T-helper 17 cell (primary cell): ENCODE data around the gene ITGA1. TPM values are rescaled to one million over a fixed set of nuclear protein-coding genes. Genes with fewer than 3 reads are reported as not detected.

Experiments
- ATAC-seq: fragments of 150-1000 bp; cut with Tn5 transposase; 2 replicates; pipeline ENCODE4 v1.10.0; 2021; ENCODE audit warnings: mild to moderate bottlenecking, moderate library complexity
- DNase-seq, 3 donors: peaks; one replicate each; pipeline versions ENCODE4 v3.0.0 to v3.0.0-alpha.2; 2020 to 2021
- H3K9me3 ChIP-seq: one replicate; pipeline ENCODE4 v1.7.0; 2013; ENCODE audit warnings: low read length, mild to moderate bottlenecking; ENCODE audit not compliant: control insufficient read depth, poor library complexity, severe bottlenecking
- H3K27ac Mint-ChIP-seq: one replicate; pipeline ENCODE4 v1.8.0; 2022; ENCODE audit warnings: mild to moderate bottlenecking, moderate library complexity, mixed read lengths
- H3K27me3 Mint-ChIP-seq: one replicate; pipeline ENCODE4 v1.8.0; 2022; ENCODE audit warnings: mixed read lengths
- H3K36me3 Mint-ChIP-seq: one replicate; pipeline ENCODE4 v1.8.0; 2022; ENCODE audit warnings: low read depth, mixed read lengths
- H3K4me1 Mint-ChIP-seq: one replicate; pipeline ENCODE4 v1.8.0; 2022; ENCODE audit warnings: mild to moderate bottlenecking, mixed read lengths
- H3K4me3 Mint-ChIP-seq: one replicate; pipeline ENCODE4 v1.8.0; 2022; ENCODE audit warnings: mild to moderate bottlenecking, moderate library complexity, mixed read lengths
- total RNA-seq, 4 donors: library from RNA in 2 of 4; stranded (reverse) in 2 of 4; gene quantifications; one replicate each; pipeline ENCODE4 v1.2.3 and lab custom pipeline; 2022 to 2026

Gene ITGA1
- total RNA-seq, 2 donors from 2014 or later, result 4.0 to 4.3 TPM

GRCh38 chr5:52758014-52758413 is 29.7 kb upstream of the ITGA1 start:
- DNase-seq (no peak), ATAC-seq (no peak)
- Mint-ChIP-seq H3K4me3 (no peak overlapping the region), H3K27me3 (no peaks in the 10 kb centered on the region), H3K27ac (no peak overlapping the region), H3K4me1 (no peaks in the 10 kb centered on the region), H3K36me3 (peaks cover 5% of the 10 kb centered on the region)
- peaks cover 3% of the 10 kb centered on the region for H3K9me3 ChIP-seq

GRCh38 chr5:52759331-52759730 is 28.4 kb upstream of the ITGA1 start:
- H3K4me1 Mint-ChIP-seq, result no peaks in the 10 kb centered on the region
- peaks cover 3% of the 10 kb centered on the region for H3K9me3 ChIP-seq
- H3K4me3 Mint-ChIP-seq, result no peak overlapping the region
- H3K27ac Mint-ChIP-seq, result no peak overlapping the region
- peaks cover 2% of the 10 kb centered on the region for H3K36me3 Mint-ChIP-seq
- ATAC-seq (no peak), DNase-seq (no peak)
- no peaks in the 10 kb centered on the region for H3K27me3 Mint-ChIP-seq

GRCh38 chr5:52760695-52761366 is 26.9 kb upstream of the ITGA1 start:
- no peak overlapping the region for H3K4me3 Mint-ChIP-seq
- H3K36me3 Mint-ChIP-seq, result peaks cover 2% of the 10 kb centered on the region
- peaks cover 3% of the 10 kb centered on the region for H3K9me3 ChIP-seq
- no peak for DNase-seq
- no peak for ATAC-seq
- no peaks in the 10 kb centered on the region for H3K27me3 Mint-ChIP-seq
- H3K27ac Mint-ChIP-seq, result no peak overlapping the region
- no peaks in the 10 kb centered on the region for H3K4me1 Mint-ChIP-seq

GRCh38 chr5:52767217-52767743 is 20.4 kb upstream of the ITGA1 start:
- Mint-ChIP-seq H3K27me3 (no peaks in the 10 kb centered on the region), H3K4me3 (no peak overlapping the region), H3K36me3 (no peaks in the 10 kb centered on the region), H3K4me1 (peaks cover 8% of the 10 kb centered on the region), H3K27ac (no peak overlapping the region)
- DNase-seq (no peak), ATAC-seq (no peak)
- no peaks in the 10 kb centered on the region for H3K9me3 ChIP-seq

GRCh38 chr5:52767766-52768480 is 19.8 kb upstream of the ITGA1 start:
- Mint-ChIP-seq H3K4me3 (no peak overlapping the region), H3K4me1 (peaks cover 12% of the 10 kb centered on the region), H3K27me3 (no peaks in the 10 kb centered on the region), H3K36me3 (no peaks in the 10 kb centered on the region), H3K27ac (no peak overlapping the region)
- ATAC-seq (no peak), DNase-seq (no peak)
- no peaks in the 10 kb centered on the region for H3K9me3 ChIP-seq

- peaks cover 15% of the 10 kb centered on the region for H3K4me1 Mint-ChIP-seq
- H3K9me3 ChIP-seq, result no peaks in the 10 kb centered on the region
- no peaks in the 10 kb centered on the region for H3K36me3 Mint-ChIP-seq
- no peaks in the 10 kb centered on the region for H3K27me3 Mint-ChIP-seq
- no peak for ATAC-seq
- no peak for DNase-seq
- H3K27ac Mint-ChIP-seq, result no peak overlapping the region
- H3K4me3 Mint-ChIP-seq, result no peak overlapping the region
Measured at GRCh38 chr5:52769061-52769460, 18.7 kb upstream of the ITGA1 start.

- Mint-ChIP-seq H3K36me3 (no peaks in the 10 kb centered on the region), H3K4me1 (peaks cover 20% of the 10 kb centered on the region), H3K27me3 (no peaks in the 10 kb centered on the region), H3K27ac (no peak overlapping the region), H3K4me3 (no peak overlapping the region)
- ATAC-seq (no peak), DNase-seq (no peak)
- H3K9me3 ChIP-seq, result no peaks in the 10 kb centered on the region
Measured at GRCh38 chr5:52770287-52770939, 17.3 kb upstream of the ITGA1 start.

GRCh38 chr5:52771343-52772039 is 16.2 kb upstream of the ITGA1 start:
- Mint-ChIP-seq H3K4me1 (peaks cover 24% of the 10 kb centered on the region), H3K4me3 (peak overlapping the region; percentile 74), H3K27ac (peak overlapping the region; percentile 74), H3K27me3 (no peaks in the 10 kb centered on the region), H3K36me3 (no peaks in the 10 kb centered on the region)
- H3K9me3 ChIP-seq, result no peaks in the 10 kb centered on the region
- no peak for DNase-seq
- ATAC-seq, result peak; percentile 59

GRCh38 chr5:52772668-52773067 is 15.0 kb upstream of the ITGA1 start:
- no peak for DNase-seq
- Mint-ChIP-seq H3K4me3 (no peak overlapping the region), H3K4me1 (peaks cover 24% of the 10 kb centered on the region), H3K27me3 (no peaks in the 10 kb centered on the region), H3K36me3 (no peaks in the 10 kb centered on the region), H3K27ac (peak overlapping the region; percentile 41)
- no peaks in the 10 kb centered on the region for H3K9me3 ChIP-seq
- no peak for ATAC-seq

- Mint-ChIP-seq H3K4me3 (no peak overlapping the region), H3K4me1 (peaks cover 24% of the 10 kb centered on the region), H3K27me3 (no peaks in the 10 kb centered on the region), H3K36me3 (no peaks in the 10 kb centered on the region), H3K27ac (peak overlapping the region; percentile 93)
- DNase-seq (no peak), ATAC-seq (no peak)
- no peaks in the 10 kb centered on the region for H3K9me3 ChIP-seq
Measured at GRCh38 chr5:52773342-52773741, 14.4 kb upstream of the ITGA1 start.

GRCh38 chr5:52774005-52774410 is 13.7 kb upstream of the ITGA1 start:
- no peak for DNase-seq
- no peaks in the 10 kb centered on the region for H3K9me3 ChIP-seq
- H3K36me3 Mint-ChIP-seq, result no peaks in the 10 kb centered on the region
- no peaks in the 10 kb centered on the region for H3K27me3 Mint-ChIP-seq
- H3K4me1 Mint-ChIP-seq, result peaks cover 24% of the 10 kb centered on the region
- peak overlapping the region; percentile 93 for H3K27ac Mint-ChIP-seq
- peak; percentile 61 for ATAC-seq
- H3K4me3 Mint-ChIP-seq, result peak overlapping the region; percentile 80

GRCh38 chr5:52776116-52776515 is 11.6 kb upstream of the ITGA1 start:
- H3K4me1 Mint-ChIP-seq, result peaks cover 21% of the 10 kb centered on the region

GRCh38 chr5:52777186-52777585 is 10.5 kb upstream of the ITGA1 start:
- DNase-seq, result no peak
- Mint-ChIP-seq H3K36me3 (no peaks in the 10 kb centered on the region), H3K4me3 (no peak overlapping the region), H3K27me3 (no peaks in the 10 kb centered on the region), H3K4me1 (peaks cover 16% of the 10 kb centered on the region), H3K27ac (no peak overlapping the region)
- no peak for ATAC-seq
- H3K9me3 ChIP-seq, result no peaks in the 10 kb centered on the region

More at GRCh38 chr5:52776116-52776515, 11.6 kb upstream of the ITGA1 start:
- ATAC-seq (peak; percentile 76), DNase-seq (no peak)
- H3K9me3 ChIP-seq, result no peaks in the 10 kb centered on the region
- Mint-ChIP-seq H3K36me3 (no peaks in the 10 kb centered on the region), H3K27me3 (no peaks in the 10 kb centered on the region), H3K4me3 (no peak overlapping the region), H3K27ac (peak overlapping the region; percentile 2)
